ENCODE measurements around the gene MDFI. TPM values are rescaled to one million over a fixed set of nuclear protein-coding genes. Genes with fewer than 3 reads are reported as not detected.

MDFI gene
- total and polyA plus RNA-seq, 4 experiments from 2014 or later: not detected

DNA sequence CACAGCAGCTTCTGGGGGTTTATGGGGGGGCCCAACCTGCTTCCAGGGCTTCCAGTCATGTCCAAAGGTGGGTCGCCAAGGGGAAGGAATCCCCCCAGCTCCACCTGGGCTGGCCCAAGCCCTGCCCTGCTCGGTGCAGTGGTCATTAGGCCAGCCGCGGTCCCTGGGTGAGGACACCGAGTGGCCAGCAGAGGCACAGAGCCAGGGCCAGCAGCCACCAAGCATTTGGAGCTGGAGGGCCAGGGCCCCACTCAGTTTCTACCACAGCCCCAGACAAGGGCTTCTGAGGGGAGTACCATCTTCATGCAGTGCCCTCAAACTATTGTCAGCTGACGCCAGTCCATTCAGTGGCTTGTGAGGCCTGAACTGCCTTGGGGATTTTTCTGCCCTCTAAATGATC lies 57.6 kb downstream of the MDFI start:
- no peak for DNase-seq
- no peaks in the 10 kb centered on the region for H3K9me3 Mint-ChIP-seq
- H3K27me3 Mint-ChIP-seq: no peaks in the 10 kb centered on the region
- H3K27me3 ChIP-seq (ENCODE audit: insufficient read depth, low read length): no peaks in the 10 kb centered on the region
- H3K36me3 Mint-ChIP-seq: peaks cover 0 to 11% of the 10 kb centered on the region in 2 donors
- H3K4me1 ChIP-seq (ENCODE audit: insufficient read depth, low read length): no peaks in the 10 kb centered on the region
- no peaks in the 10 kb centered on the region for H3K36me3 ChIP-seq (ENCODE audit: insufficient read depth, low read length)
- H3K4me3 Mint-ChIP-seq: no peak overlapping the region
- no peak overlapping the region for H3K27ac ChIP-seq (ENCODE audit: low read depth, low read length)
- ChIA-PET POLR2A (ENCODE audit: partially characterized antibody) (no interaction called here), CTCF (ENCODE audit: partially characterized antibody) (interaction anchor here (4.6 kb wide), 1 partner anchor 12 kb away, joined by 23 read pairs; no protein-coding TSS in a partner anchor)
- H3K9me3 ChIP-seq (ENCODE audit: control insufficient read depth in 1 of 2, low read length in 2 of 2): no peaks in the 10 kb centered on the region
- H3K4me3 ChIP-seq (ENCODE audit: low read length in 2 of 2): no peak overlapping the region
- H3K4me1 Mint-ChIP-seq: peaks cover 0 to 4% (median 2%) of the 10 kb centered on the region in 4 donors
- intact Hi-C loops (cut with micrococcal nuclease): no loop called here
- peak overlapping the region in 1 of 7 donors; percentile 36 for H3K27ac Mint-ChIP-seq

DNA sequence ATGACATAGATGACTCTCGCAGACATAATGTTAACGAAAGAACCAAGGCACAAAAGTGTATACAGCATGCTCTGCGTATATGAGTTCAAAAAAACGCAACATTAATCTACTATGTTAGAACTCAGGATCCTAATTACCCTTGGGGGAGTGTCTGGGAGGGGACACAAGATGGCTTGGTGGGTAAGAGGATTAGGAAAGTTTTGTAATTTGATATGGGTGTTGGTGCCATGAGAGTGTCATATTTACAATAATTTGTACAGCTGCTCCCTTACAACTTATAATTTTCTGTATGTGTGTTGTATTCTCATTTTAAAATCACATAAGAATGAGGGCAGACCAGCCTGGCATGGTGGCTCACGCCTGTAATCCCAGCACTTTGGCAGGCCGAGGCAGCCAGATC lies 58.5 kb downstream of the MDFI start:
- no peak for DNase-seq
- Mint-ChIP-seq H3K27ac (no peak overlapping the region), H3K36me3 (peaks cover 0 to 8% of the 10 kb centered on the region in 2 donors), H3K27me3 (no peaks in the 10 kb centered on the region), H3K4me3 (no peak overlapping the region), H3K9me3 (no peaks in the 10 kb centered on the region), H3K4me1 (peaks cover 0 to 9% (median 2%) of the 10 kb centered on the region in 4 donors)
- CTCF ChIA-PET (ENCODE audit: partially characterized antibody): no interaction called here
- no peaks in the 10 kb centered on the region for H3K36me3 ChIP-seq (ENCODE audit: insufficient read depth, low read length)
- H3K27me3 ChIP-seq (ENCODE audit: insufficient read depth, low read length): no peaks in the 10 kb centered on the region
- intact Hi-C loops (cut with micrococcal nuclease): no loop called here
- H3K27ac ChIP-seq (ENCODE audit: low read depth, low read length): no peak overlapping the region
- POLR2A ChIA-PET (ENCODE audit: partially characterized antibody): no interaction called here
- H3K9me3 ChIP-seq (ENCODE audit: control insufficient read depth in 1 of 2, low read length in 2 of 2): no peaks in the 10 kb centered on the region
- H3K4me3 ChIP-seq (ENCODE audit: low read length in 2 of 2): no peak overlapping the region
- H3K4me1 ChIP-seq (ENCODE audit: insufficient read depth, low read length): no peaks in the 10 kb centered on the region

DNA sequence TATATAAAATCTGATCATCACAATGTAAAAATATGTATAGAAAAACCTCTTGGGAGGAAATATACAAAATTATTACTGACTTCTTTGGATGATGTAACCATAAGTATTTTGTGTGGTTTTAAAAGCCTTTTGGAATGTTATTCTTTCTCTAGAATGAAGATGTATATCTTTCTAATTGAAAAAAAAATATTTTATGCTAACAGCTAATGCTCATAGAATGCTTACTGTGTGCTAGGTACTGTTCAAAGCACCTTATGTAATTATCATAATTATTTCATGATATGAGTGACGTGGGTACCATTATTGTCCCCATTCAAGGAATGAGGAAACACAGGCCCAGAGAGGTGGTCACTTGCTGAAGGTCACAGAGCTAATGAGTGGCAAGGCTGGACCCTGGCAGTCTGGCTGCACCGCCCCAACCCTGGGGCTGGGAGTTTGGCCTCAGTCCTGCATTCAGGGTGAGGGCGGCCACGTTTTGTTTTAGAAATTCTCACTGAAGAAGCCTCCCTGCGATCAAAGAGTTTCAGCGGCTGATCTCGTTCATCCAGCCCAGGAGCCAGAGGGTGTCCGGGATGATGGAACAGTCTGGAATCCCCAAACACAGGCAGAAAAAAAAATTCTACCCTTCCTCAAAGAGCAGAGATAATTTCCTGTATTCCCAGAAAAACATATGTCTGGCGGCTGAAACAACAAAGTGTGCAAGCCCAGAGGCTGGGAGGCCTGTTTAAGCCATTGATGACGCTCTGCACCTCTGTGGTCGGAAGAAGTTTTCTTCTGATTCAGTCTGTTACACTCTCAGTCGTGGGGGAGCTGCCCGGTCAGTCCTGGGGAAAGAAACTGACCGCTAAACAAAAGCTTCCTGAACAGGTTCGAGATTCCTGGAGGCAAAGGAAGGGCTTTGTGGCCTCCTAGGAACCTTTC lies 59.9 kb downstream of the MDFI start:
- Mint-ChIP-seq H3K4me1 (peaks cover 0 to 7% (median 2%) of the 10 kb centered on the region in 4 donors), H3K9me3 (no peaks in the 10 kb centered on the region), H3K4me3 (no peak overlapping the region), H3K27me3 (no peaks in the 10 kb centered on the region), H3K36me3 (peaks cover 0 to 8% of the 10 kb centered on the region in 2 donors), H3K27ac (no peak overlapping the region)
- no peaks in the 10 kb centered on the region for H3K4me1 ChIP-seq (ENCODE audit: insufficient read depth, low read length)
- H3K9me3 ChIP-seq (ENCODE audit: control insufficient read depth in 1 of 2, low read length in 2 of 2): no peaks in the 10 kb centered on the region
- intact Hi-C loops (cut with micrococcal nuclease): no loop called here
- H3K27me3 ChIP-seq (ENCODE audit: insufficient read depth, low read length): no peaks in the 10 kb centered on the region
- no peaks in the 10 kb centered on the region for H3K36me3 ChIP-seq (ENCODE audit: insufficient read depth, low read length)
- no peak overlapping the region for H3K4me3 ChIP-seq (ENCODE audit: low read length in 2 of 2)
- no peak for DNase-seq
- POLR2A ChIA-PET (ENCODE audit: partially characterized antibody): no interaction called here
- CTCF ChIA-PET (ENCODE audit: partially characterized antibody): no interaction called here
- no peak overlapping the region for H3K27ac ChIP-seq (ENCODE audit: low read depth, low read length)

DNA sequence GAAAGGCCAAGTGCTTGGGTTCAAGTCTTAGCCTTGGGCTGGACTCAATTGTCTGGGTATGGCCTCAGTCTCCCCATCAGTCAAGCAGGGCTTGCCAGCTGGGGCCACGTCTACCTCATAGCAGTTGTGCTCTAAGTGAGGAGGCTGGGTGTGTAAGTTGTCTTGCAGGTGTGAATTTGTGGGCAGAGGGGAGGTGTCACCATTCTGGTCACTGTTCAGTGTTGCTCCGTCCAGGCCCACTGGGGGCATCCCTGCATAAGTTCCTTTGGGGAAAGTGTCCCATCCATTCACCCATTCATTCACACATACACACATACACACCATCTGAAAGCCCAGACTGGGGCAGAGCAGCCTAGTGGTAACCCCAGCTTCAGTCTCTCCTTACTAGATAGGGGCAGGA lies 60.8 kb downstream of the MDFI start:
- H3K4me3 ChIP-seq (ENCODE audit: low read length in 2 of 2): no peak overlapping the region
- POLR2A ChIA-PET (ENCODE audit: partially characterized antibody): no interaction called here
- no peaks in the 10 kb centered on the region for H3K27me3 ChIP-seq (ENCODE audit: insufficient read depth, low read length)
- Mint-ChIP-seq H3K27me3 (no peaks in the 10 kb centered on the region), H3K9me3 (no peaks in the 10 kb centered on the region), H3K27ac (no peak overlapping the region), H3K36me3 (peaks cover 0 to 8% of the 10 kb centered on the region in 2 donors), H3K4me3 (no peak overlapping the region), H3K4me1 (peaks cover 0 to 9% (median 2%) of the 10 kb centered on the region in 4 donors)
- H3K4me1 ChIP-seq (ENCODE audit: insufficient read depth, low read length): no peaks in the 10 kb centered on the region
- intact Hi-C loops (cut with micrococcal nuclease): no loop called here
- no peak overlapping the region for H3K27ac ChIP-seq (ENCODE audit: low read depth, low read length)
- H3K9me3 ChIP-seq (ENCODE audit: control insufficient read depth in 1 of 2, low read length in 2 of 2): no peaks in the 10 kb centered on the region
- CTCF ChIA-PET (ENCODE audit: partially characterized antibody): no interaction called here
- no peak for DNase-seq
- no peaks in the 10 kb centered on the region for H3K36me3 ChIP-seq (ENCODE audit: insufficient read depth, low read length)

DNA sequence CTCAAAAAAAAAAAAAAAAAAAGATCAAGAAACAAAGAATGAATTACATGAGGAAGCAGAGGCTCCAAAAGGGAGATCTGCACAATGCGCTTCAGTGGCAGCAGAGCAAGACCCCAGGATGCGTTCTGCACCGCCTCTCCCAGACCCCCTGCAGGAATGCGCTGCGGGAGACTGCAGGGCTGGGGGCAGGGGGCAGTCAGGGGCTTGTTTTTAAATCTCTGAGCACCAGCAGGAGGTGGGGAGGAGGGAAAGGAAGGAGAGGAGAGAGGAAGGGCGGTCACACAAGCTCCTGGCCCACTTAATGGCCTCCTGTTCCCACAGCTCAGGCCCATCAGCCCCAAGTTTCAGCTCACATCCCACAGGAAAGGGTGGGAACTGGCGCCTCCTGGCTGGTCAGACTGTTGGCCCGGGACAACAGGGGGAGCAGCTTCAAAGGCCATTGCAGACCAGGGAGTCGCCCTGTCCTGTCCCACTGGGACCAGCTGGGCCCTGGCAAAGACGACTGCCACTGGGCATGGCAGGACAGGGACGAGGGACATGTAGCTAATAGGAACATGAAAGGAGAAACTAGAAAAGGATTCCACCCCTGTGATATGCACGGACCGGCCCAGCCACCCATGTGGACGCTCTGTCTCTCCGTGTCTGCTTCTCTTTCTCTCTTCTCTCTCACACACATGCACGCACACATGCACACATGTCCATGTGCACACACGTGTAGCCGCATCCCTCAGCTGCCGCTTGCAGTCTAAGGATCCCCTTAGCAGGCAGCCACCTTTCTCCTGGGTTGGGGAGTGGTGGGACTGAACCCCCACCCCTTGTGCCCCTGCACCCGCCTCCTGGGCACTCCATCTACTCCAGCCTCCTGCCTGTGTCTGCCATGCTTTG lies 62.4 kb downstream of the MDFI start:
- Mint-ChIP-seq H3K4me3 (no peak overlapping the region), H3K36me3 (peaks cover 0 to 8% of the 10 kb centered on the region in 2 donors), H3K27ac (peak overlapping the region in 5 of 7 donors; percentile 12 to 77 (median 37)), H3K27me3 (no peaks in the 10 kb centered on the region), H3K9me3 (no peaks in the 10 kb centered on the region), H3K4me1 (peaks cover 0 to 12% (median 8%) of the 10 kb centered on the region in 4 donors)
- H3K9me3 ChIP-seq (ENCODE audit: control insufficient read depth in 1 of 2, low read length in 2 of 2): no peaks in the 10 kb centered on the region
- H3K4me1 ChIP-seq (ENCODE audit: insufficient read depth, low read length): peaks cover 4% of the 10 kb centered on the region
- DNase-seq: no peak
- H3K36me3 ChIP-seq (ENCODE audit: insufficient read depth, low read length): no peaks in the 10 kb centered on the region
- no peak overlapping the region for H3K27ac ChIP-seq (ENCODE audit: low read depth, low read length)
- H3K4me3 ChIP-seq (ENCODE audit: low read length in 2 of 2): no peak overlapping the region
- intact Hi-C loops (cut with micrococcal nuclease): no loop called here
- ChIA-PET POLR2A (ENCODE audit: partially characterized antibody) (no interaction called here), CTCF (ENCODE audit: partially characterized antibody) (no interaction called here)
- H3K27me3 ChIP-seq (ENCODE audit: insufficient read depth, low read length): no peaks in the 10 kb centered on the region

DNA sequence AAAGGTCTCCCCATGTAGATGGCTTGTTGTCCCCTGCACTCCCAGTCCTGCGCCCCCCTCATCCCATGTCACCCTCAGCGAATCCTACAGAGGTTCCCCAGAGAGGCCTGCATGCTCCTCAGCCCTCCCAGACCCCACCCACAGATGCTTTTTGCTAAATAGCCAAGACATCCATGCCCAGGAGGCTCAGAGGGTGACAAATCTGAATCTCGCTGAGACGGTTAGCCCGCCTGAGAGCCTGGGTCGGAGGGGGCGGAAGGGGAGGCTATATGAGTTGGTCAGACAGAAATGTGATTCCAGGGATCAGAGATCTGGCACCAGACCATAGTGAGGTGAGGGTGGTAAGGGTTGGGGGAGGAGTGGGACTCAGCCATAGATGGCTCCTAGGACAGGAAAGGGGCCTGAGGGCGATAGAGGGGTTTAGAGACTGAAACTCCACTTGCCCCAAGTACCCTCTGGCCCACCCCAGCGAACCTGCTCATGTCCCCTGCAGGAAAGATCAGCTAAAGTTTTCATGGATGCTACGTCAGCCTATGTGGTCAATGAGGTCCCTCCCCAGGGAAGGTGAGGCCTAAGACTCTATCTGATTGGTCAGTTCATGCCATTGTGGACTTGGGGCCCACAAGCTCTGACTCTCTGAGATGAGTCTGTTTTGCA lies 63.9 kb downstream of the MDFI start:
- Histone ChIP-seq H3K27ac (ENCODE audit: low read depth, low read length) (no peak overlapping the region), H3K9me3 (ENCODE audit: control insufficient read depth in 1 of 2, low read length in 2 of 2) (no peaks in the 10 kb centered on the region), H3K36me3 (ENCODE audit: insufficient read depth, low read length) (no peaks in the 10 kb centered on the region), H3K4me1 (ENCODE audit: insufficient read depth, low read length) (peaks cover 19% of the 10 kb centered on the region), H3K4me3 (ENCODE audit: low read length in 2 of 2) (no peak overlapping the region), H3K27me3 (ENCODE audit: insufficient read depth, low read length) (no peaks in the 10 kb centered on the region)
- intact Hi-C loops (cut with micrococcal nuclease): no loop called here
- ChIA-PET POLR2A (ENCODE audit: partially characterized antibody) (no interaction called here), CTCF (ENCODE audit: partially characterized antibody) (no interaction called here)
- Mint-ChIP-seq H3K36me3 (peaks cover 0 to 6% of the 10 kb centered on the region in 2 donors), H3K27me3 (no peaks in the 10 kb centered on the region), H3K4me3 (no peak overlapping the region), H3K9me3 (no peaks in the 10 kb centered on the region), H3K27ac (no peak overlapping the region), H3K4me1 (peaks cover 8 to 22% (median 20%) of the 10 kb centered on the region in 4 donors)
- DNase-seq: no peak

Data from CD4-positive, alpha-beta memory T cell (primary cell).